NOMO-1 (cell line): ENCODE results near the gene MROH7.

Experiments used
- DNase-seq, 2 experiments: peaks; one replicate each; lab custom pipeline; 2025; ENCODE audit not compliant: unreplicated experiment in 2 of 2; lab: John Stamatoyannopoulos, UW

The MROH7 gene

GRCh38 chr1:54721719-54722118 is 80.1 kb downstream of the MROH7 start:
- DNase-seq = no peak

GRCh38 chr1:54723985-54724384 is 82.4 kb downstream of the MROH7 start:
- DNase-seq = no peak

- no peak for DNase-seq
Observed at GRCh38 chr1:54724771-54725170, 83.2 kb downstream of the MROH7 start.

GRCh38 chr1:54728027-54728426 is 86.4 kb downstream of the MROH7 start:
- DNase-seq = no peak

- no peak for DNase-seq
Observed at GRCh38 chr1:54736685-54737084, 95.1 kb downstream of the MROH7 start.

GRCh38 chr1:54738244-54738643 is 96.7 kb downstream of the MROH7 start:
- DNase-seq = no peak

GRCh38 chr1:54741531-54741930 is 99.9 kb downstream of the MROH7 start:
- DNase-seq = no peak

- no peak for DNase-seq
Observed at GRCh38 chr1:54742282-54742681, 100.7 kb downstream of the MROH7 start.

- no peak for DNase-seq
Observed at GRCh38 chr1:54743416-54744226, 102.0 kb downstream of the MROH7 start.

- no peak for DNase-seq
Observed at GRCh38 chr1:54744696-54745095, 103.1 kb downstream of the MROH7 start.

- DNase-seq = no peak
Observed at GRCh38 chr1:54745274-54745673, 103.7 kb downstream of the MROH7 start.

- DNase-seq = no peak
Observed at GRCh38 chr1:54745864-54746263, 104.3 kb downstream of the MROH7 start.

GRCh38 chr1:54748094-54748835 is 106.7 kb downstream of the MROH7 start:
- DNase-seq = no peak

GRCh38 chr1:54750596-54750995 is 109.0 kb downstream of the MROH7 start:
- no peak for DNase-seq

GRCh38 chr1:54751426-54751825 is 109.8 kb downstream of the MROH7 start:
- no peak for DNase-seq

- DNase-seq = no peak
Observed at GRCh38 chr1:54754045-54754444, 112.5 kb downstream of the MROH7 start.

- no peak for DNase-seq
Observed at GRCh38 chr1:54754486-54755285, 113.1 kb downstream of the MROH7 start.

- DNase-seq = no peak
Observed at GRCh38 chr1:54757833-54758232, 116.2 kb downstream of the MROH7 start.

- no peak for DNase-seq
Observed at GRCh38 chr1:54758678-54759348, 117.2 kb downstream of the MROH7 start.
